GM10248 (cell line): Measurements from ENCODE around the gene SGCA.

Experiments
- CTCF ChIA-PET: fragments of 300-600 bp; sonication (Branson Sonifier 250); formaldehyde crosslinking; extraction: SDS; loops from one replicate; lab custom pipeline; 2021; ENCODE audit warnings: antibody characterized with exemption; lab: Yijun Ruan, JAX
- POLR2A ChIA-PET: fragments of 350-650 bp; sonication (Branson Sonifier 250); formaldehyde crosslinking; extraction: SDS; loops from one replicate; lab custom pipeline; 2020; ENCODE audit warnings: antibody characterized with exemption; lab: Yijun Ruan, JAX
- DNase-seq: peaks from one replicate; pipeline ENCODE4 v3.0.0; 2012; ENCODE audit errors: extremely low spot score
- TF ChIP-seq, protein P1 (sequence below): IDR thresholded peaks from 2 replicates; pipeline ENCODE4 v1.5.1; 2012; ENCODE audit warnings: mild to moderate bottlenecking, low read depth; ENCODE audit errors: extremely low read depth, missing control alignments, control extremely low read depth

The SGCA gene

GRCh38 chr17:50151937-50152547, 13.8 kb upstream of the SGCA start:
- ChIA-PET POLR2A (interaction anchor here (1.0 to 1.7 kb wide), 2 partner anchors 9 kb away, joined by 3 to 4 read pairs; no protein-coding TSS in a partner anchor), CTCF (interaction anchor here (0.8 to 10.7 kb wide), 16 partner anchors 9 to 245 kb away, joined by 3 to 96 read pairs (median 4); partner anchors contain the start of genes LRRC59 and TMEM92)
- TF ChIP-seq, protein P1, sequence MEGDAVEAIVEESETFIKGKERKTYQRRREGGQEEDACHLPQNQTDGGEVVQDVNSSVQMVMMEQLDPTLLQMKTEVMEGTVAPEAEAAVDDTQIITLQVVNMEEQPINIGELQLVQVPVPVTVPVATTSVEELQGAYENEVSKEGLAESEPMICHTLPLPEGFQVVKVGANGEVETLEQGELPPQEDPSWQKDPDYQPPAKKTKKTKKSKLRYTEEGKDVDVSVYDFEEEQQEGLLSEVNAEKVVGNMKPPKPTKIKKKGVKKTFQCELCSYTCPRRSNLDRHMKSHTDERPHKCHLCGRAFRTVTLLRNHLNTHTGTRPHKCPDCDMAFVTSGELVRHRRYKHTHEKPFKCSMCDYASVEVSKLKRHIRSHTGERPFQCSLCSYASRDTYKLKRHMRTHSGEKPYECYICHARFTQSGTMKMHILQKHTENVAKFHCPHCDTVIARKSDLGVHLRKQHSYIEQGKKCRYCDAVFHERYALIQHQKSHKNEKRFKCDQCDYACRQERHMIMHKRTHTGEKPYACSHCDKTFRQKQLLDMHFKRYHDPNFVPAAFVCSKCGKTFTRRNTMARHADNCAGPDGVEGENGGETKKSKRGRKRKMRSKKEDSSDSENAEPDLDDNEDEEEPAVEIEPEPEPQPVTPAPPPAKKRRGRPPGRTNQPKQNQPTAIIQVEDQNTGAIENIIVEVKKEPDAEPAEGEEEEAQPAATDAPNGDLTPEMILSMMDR: no peak
- peak; percentile 70 for DNase-seq

DNA sequence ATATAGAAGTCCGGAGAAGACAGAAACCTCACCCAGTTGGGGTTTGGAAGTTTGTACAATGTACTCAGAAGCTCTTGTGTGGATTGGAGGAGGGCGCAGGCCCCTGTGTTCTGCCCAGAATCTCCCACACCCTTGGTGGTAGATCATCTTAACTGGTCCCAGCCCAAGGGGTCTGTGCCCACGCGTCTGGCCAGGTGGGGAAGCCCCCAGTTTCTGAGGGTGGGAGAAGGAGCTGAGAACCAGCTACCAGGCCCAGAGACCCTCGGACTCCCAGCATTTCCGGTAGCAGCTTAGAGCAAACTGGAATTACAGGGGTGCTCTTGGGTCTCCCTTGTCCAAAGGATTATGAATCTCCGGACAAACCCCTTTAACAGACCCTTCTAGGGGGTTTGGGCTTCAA, 13.1 kb upstream of the SGCA start:
- DNase-seq: no peak
- POLR2A ChIA-PET: no interaction called here
- TF ChIP-seq, protein P1: no peak
- CTCF ChIA-PET: interaction anchor here (0.8 to 10.7 kb wide), 12 partner anchors 9 to 245 kb away, joined by 3 to 96 read pairs (median 5); partner anchors contain the start of genes LRRC59 and TMEM92

DNA sequence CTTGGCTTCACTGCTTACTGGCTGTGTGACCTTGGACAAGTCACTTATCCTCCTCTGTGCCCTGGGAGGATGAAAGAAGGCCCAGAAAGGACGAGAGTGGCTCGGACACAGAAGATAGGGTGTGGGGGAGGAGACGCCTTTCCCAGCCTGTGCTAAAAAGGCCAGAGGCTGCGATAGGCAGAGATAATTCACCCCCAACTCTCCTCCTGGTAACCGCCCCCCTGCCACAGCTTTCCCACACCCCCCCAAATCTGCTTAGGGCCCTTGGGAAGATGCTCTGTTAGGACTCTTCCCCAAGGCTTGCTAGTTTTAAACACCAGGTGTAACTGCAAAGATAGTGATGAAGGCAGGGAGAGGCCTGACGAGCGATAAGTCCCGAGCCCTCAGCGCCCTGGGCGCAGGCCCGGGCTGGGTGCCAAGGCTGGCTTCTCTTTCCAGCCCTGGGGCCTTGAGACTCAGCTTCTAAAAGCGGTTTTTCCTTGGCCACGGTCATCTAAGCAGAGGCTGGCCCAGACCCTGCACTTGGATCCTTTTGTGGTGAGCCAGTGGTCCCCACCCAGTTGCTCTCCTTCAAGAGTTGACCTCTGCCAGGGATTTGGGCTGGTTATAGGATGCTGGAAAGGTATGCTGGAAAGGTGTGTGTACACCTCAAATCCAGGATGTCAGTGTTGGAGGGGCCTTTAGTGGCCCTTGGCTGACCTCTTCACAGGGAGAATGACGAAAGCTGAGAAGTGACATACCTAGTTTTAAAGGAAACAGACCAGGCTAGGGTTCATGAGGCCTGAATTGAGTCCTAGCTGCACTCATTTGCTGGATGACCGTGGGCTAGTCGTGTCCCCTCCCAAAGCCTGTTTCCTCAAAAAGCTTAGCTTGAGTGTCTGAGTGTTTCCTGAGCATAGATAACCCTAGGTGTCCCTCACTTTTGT, 11.9 kb upstream of the SGCA start:
- ChIA-PET CTCF (interaction anchor here (0.7 to 6.7 kb wide), 9 partner anchors 9 to 143 kb away, joined by 3 to 60 read pairs (median 4); no protein-coding TSS in a partner anchor), POLR2A (no interaction called here)
- no peak for DNase-seq
- TF ChIP-seq, protein P1: no peak

DNA sequence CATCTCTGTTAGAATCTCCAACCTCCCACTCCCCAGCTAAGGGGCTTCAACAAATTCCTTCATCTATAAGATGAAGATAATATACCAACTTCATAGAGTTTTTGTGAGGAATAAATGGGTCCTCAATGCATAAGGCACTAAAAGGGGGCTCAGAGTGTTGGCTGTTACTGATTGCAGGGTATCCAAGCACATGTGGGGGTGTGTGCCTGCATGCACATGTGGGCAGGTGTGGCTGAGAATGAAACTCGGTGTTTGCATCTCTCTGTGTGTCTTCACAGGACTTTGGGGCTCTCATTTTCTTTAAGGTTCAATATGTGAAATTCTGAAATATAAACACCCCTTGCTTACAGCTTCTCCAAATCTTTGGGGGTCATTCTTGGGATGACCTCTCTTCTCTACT, 11.2 kb upstream of the SGCA start:
- CTCF ChIA-PET: interaction anchor here (0.7 to 6.7 kb wide), 7 partner anchors 9 to 142 kb away, joined by 3 to 60 read pairs (median 4); no protein-coding TSS in a partner anchor

GRCh38 chr17:50155115-50155819, 10.5 kb upstream of the SGCA start:
- POLR2A ChIA-PET: no interaction called here
- no peak for DNase-seq
- CTCF ChIA-PET: interaction anchor here (0.8 to 6.7 kb wide), 7 partner anchors 8 to 142 kb away, joined by 3 to 60 read pairs (median 4); no protein-coding TSS in a partner anchor
- TF ChIP-seq, protein P1: no peak

More for the DNA sequence above, 11.2 kb upstream of the SGCA start:
- TF ChIP-seq, protein P1: no peak
- POLR2A ChIA-PET: no interaction called here
- no peak for DNase-seq
